HG02970 (cell line): ENCODE data around the gene PTPRF.

Source experiments
- ATAC-seq: cut with Tn5 transposase; IDR thresholded peaks from one replicate; pipeline ENCODE4 v1.9.1; 2021; ENCODE audit warnings: mild to moderate bottlenecking, moderate library complexity, moderate number of reproducible peaks; ENCODE audit not compliant: unreplicated experiment, low FRiP score

The PTPRF gene

GRCh38 chr1:43549921-43550597 is 19.4 kb downstream of the PTPRF start:
- ATAC-seq = no peak

- ATAC-seq = no peak
Observed at GRCh38 chr1:43550598-43551246, 20.0 kb downstream of the PTPRF start.

- no peak for ATAC-seq
Observed at GRCh38 chr1:43551396-43551888, 20.8 kb downstream of the PTPRF start.

- no peak for ATAC-seq
Observed at GRCh38 chr1:43552059-43552742, 21.5 kb downstream of the PTPRF start.

GRCh38 chr1:43552813-43553212 is 22.1 kb downstream of the PTPRF start:
- ATAC-seq = no peak

- ATAC-seq = no peak
Observed at GRCh38 chr1:43554444-43554992, 23.8 kb downstream of the PTPRF start.

- no peak for ATAC-seq
Observed at GRCh38 chr1:43556782-43557181, 26.1 kb downstream of the PTPRF start.

- no peak for ATAC-seq
Observed at GRCh38 chr1:43557744-43558245, 27.1 kb downstream of the PTPRF start.

- ATAC-seq = no peak
Observed at GRCh38 chr1:43558346-43558841, 27.7 kb downstream of the PTPRF start.

- no peak for ATAC-seq
Observed at GRCh38 chr1:43559714-43560113, 29.0 kb downstream of the PTPRF start.

GRCh38 chr1:43560286-43560685 is 29.6 kb downstream of the PTPRF start:
- ATAC-seq = no peak

GRCh38 chr1:43563876-43564539 is 33.3 kb downstream of the PTPRF start:
- ATAC-seq = no peak

- no peak for ATAC-seq
Observed at GRCh38 chr1:43564551-43565348, 34.1 kb downstream of the PTPRF start.

- no peak for ATAC-seq
Observed at GRCh38 chr1:43565600-43566360, 35.1 kb downstream of the PTPRF start.

- ATAC-seq = no peak
Observed at GRCh38 chr1:43566382-43567044, 35.8 kb downstream of the PTPRF start.

GRCh38 chr1:43569175-43569574 is 38.5 kb downstream of the PTPRF start:
- no peak for ATAC-seq

GRCh38 chr1:43570277-43570676 is 39.6 kb downstream of the PTPRF start:
- no peak for ATAC-seq

- no peak for ATAC-seq
Observed at GRCh38 chr1:43570715-43571114, 40.0 kb downstream of the PTPRF start.
